HCT116 (cell line): ENCODE measurements around the gene C15orf40. TPM values are rescaled to one million over a fixed set of nuclear protein-coding genes. Genes with fewer than 3 reads are reported as not detected.

Source experiments
- ATAC-seq: fragments of 200-7000 bp; cut with Tn5 transposase; 2 replicates; pipeline ENCODE4 v1.9.1; 2020; ENCODE audit warnings: mild to moderate bottlenecking, moderate library complexity
- BruUV-seq: library from RNA; stranded (reverse); fragments of 400-500 nt; replicated peaks from 2 replicates; lab custom pipeline; 2021; lab: Mats Ljungman, UMichigan
- CTCF ChIA-PET: fragments of 300-600 bp; sonication (Branson Sonifier 250); formaldehyde crosslinking; loops from one replicate; lab custom pipeline; 2021; ENCODE audit warnings: antibody characterized with exemption; lab: Charles Lee
- POLR2A ChIA-PET: fragments of 300-600, 350-600 bp; sonication (Branson Sonifier 250); formaldehyde crosslinking; loops from one replicate; lab custom pipeline; 2021; ENCODE audit warnings: antibody characterized with exemption; lab: Charles Lee
- RAD21 ChIA-PET, 2 experiments: fragments of 300-600 bp; sonication (Branson Sonifier 250); formaldehyde crosslinking; loops; one replicate each; lab custom pipeline; 2023; ENCODE audit warnings: low total read pairs in 2 of 2; ENCODE audit not compliant: uncharacterized antibody in 2 of 2, unreplicated experiment in 2 of 2, low non-redundant PET in 1 of 2; lab: Charles Lee
- DNase-seq: peaks from one replicate; pipeline ENCODE4 v3.0.0-alpha.2; 2010; ENCODE audit warnings: low read depth, low spot score
- H2AFZ ChIP-seq: fragments of 200-600 bp; shearing (Covaris generic), sonication (generic); 2 replicates; pipeline ENCODE4 v1.6.1; 2017; ENCODE audit warnings: low read depth, mixed run types, mixed read lengths, antibody characterized with exemption, low read length; ENCODE audit not compliant: poor library complexity, severe bottlenecking
- H3K27ac ChIP-seq: 2 replicates; pipeline ENCODE4 v1.5.1; 2012; ENCODE audit warnings: low read depth, low read length
- H3K27me3 ChIP-seq: fragments of 200-600 bp; sonication (generic); 2 replicates; pipeline ENCODE4 v1.6.1; 2016; ENCODE audit warnings: mixed run types, low read length, mixed read lengths; ENCODE audit not compliant: insufficient read depth
- H3K36me3 ChIP-seq, 2 experiments: fragments of 200-500 bp in 1 of 2; fragments of 200-600 bp in 1 of 2; sonication (Bioruptor generic) in 1 of 2; sonication (generic) in 1 of 2; 2 replicates each; pipeline versions ENCODE4 v1.5.1 to v1.6.1; 2014 to 2016; ENCODE audit warnings: low read length in 2 of 2, inconsistent platforms in 1 of 2, mixed read lengths in 1 of 2, mixed run types in 1 of 2; ENCODE audit not compliant: insufficient read depth in 2 of 2, control insufficient read depth in 1 of 2
- H3K4me1 ChIP-seq, 2 experiments: fragments of 200-600 bp in 1 of 2; sonication (generic) in 1 of 2; 2 replicates each; pipeline versions ENCODE4 v1.5.1 to v1.6.1; 2012 to 2017; ENCODE audit warnings: low read length in 2 of 2, inconsistent platforms in 1 of 2, mild to moderate bottlenecking in 1 of 2, mixed read lengths in 1 of 2, mixed run types in 1 of 2, moderate library complexity in 1 of 2; ENCODE audit not compliant: insufficient read depth in 2 of 2, control insufficient read depth in 1 of 2
- H3K4me2 ChIP-seq: fragments of 200-600 bp; sonication (generic); 2 replicates; pipeline ENCODE4 v1.6.1; 2017; ENCODE audit warnings: mixed run types, low read length, mixed read lengths
- H3K4me3 ChIP-seq, 2 experiments: fragments of 200-600 bp in 1 of 2; sonication (generic) in 1 of 2; replicated peaks in 1 of 2; 2 replicates each; pipeline ENCODE4 v1.5.1; 2011 to 2016; ENCODE audit warnings: low read length in 2 of 2, control low read depth in 1 of 2, low read depth in 1 of 2, mild to moderate bottlenecking in 1 of 2, mixed read lengths in 1 of 2, mixed run types in 1 of 2
- H3K79me2 ChIP-seq: fragments of 200-600 bp; sonication (generic); 2 replicates; pipeline ENCODE4 v1.6.1; 2017; ENCODE audit warnings: mild to moderate bottlenecking, mixed run types, low read length, moderate library complexity, mixed read lengths; ENCODE audit not compliant: insufficient read depth
- H3K9ac ChIP-seq: fragments of 200-600 bp; sonication (generic); 2 replicates; pipeline ENCODE4 v1.6.1; 2016; ENCODE audit warnings: low read length, mixed read lengths
- H3K9me2 ChIP-seq: fragments of 200-600 bp; sonication (generic), shearing (Covaris generic); 2 replicates; pipeline ENCODE4 v1.6.1; 2017; ENCODE audit warnings: mixed run types, mild to moderate bottlenecking, moderate library complexity; ENCODE audit not compliant: insufficient read depth
- H3K9me3 ChIP-seq, 2 experiments: fragments of 200-500 bp in 1 of 2; fragments of 200-600 bp in 1 of 2; sonication (Bioruptor generic) in 1 of 2; sonication (generic) in 1 of 2; 2 replicates each; pipeline ENCODE4 v1.6.1; 2014 to 2017; ENCODE audit warnings: low read length in 2 of 2, mixed read lengths in 2 of 2, inconsistent platforms in 1 of 2, low read depth in 1 of 2, mild to moderate bottlenecking in 1 of 2, mixed run types in 1 of 2, moderate library complexity in 1 of 2; ENCODE audit not compliant: control insufficient read depth in 1 of 2, insufficient read depth in 1 of 2
- H4K20me1 ChIP-seq: fragments of 200-600 bp; sonication (generic), shearing (Covaris generic); 2 replicates; pipeline ENCODE4 v1.6.1; 2017; ENCODE audit warnings: mixed run types, mild to moderate bottlenecking, moderate library complexity; ENCODE audit not compliant: insufficient read depth
- ATF3 ChIP-seq: IDR thresholded peaks from 2 replicates; pipeline ENCODE4 v1.6.1; 2012
- CEBPB ChIP-seq: IDR thresholded peaks from 2 replicates; pipeline ENCODE4 v1.6.1; 2012; ENCODE audit warnings: low read depth
- CTCF ChIP-seq, 3 experiments: fragments of 200-600 bp in 1 of 3; sonication (generic) in 1 of 3; IDR thresholded peaks in 2 of 3; conservative IDR thresholded peaks in 1 of 3; 2 replicates each; pipeline ENCODE4 v1.5.1; 2012 to 2017; ENCODE audit warnings: low read depth in 2 of 3, low read length in 2 of 3, antibody characterized with exemption in 1 of 3, borderline replicate concordance in 1 of 3, control low read depth in 1 of 3, mild to moderate bottlenecking in 1 of 3, mixed read lengths in 1 of 3, mixed run types in 1 of 3, moderate library complexity in 1 of 3; ENCODE audit not compliant: insufficient read depth in 1 of 3
- EGR1 ChIP-seq: IDR thresholded peaks from 2 replicates; pipeline ENCODE4 v1.6.1; 2012; ENCODE audit warnings: low read depth
- EZH2 ChIP-seq: fragments of 200-600 bp; sonication (generic); IDR thresholded peaks from 2 replicates; pipeline ENCODE4 v1.6.1; 2017; ENCODE audit warnings: antibody characterized with exemption, mixed run types
- EZH2phosphoT487 ChIP-seq: fragments of 200-600 bp; IDR thresholded peaks from 2 replicates; pipeline ENCODE4 v1.6.1; 2018; ENCODE audit warnings: antibody characterized with exemption, borderline replicate concordance
- POLR2A ChIP-seq: IDR thresholded peaks from 2 replicates; pipeline ENCODE4 v1.7.0; 2011; ENCODE audit warnings: borderline replicate concordance; ENCODE audit not compliant: insufficient read depth, insufficient read length; ENCODE audit errors: extremely low read depth
- SP1 ChIP-seq: IDR thresholded peaks from 2 replicates; pipeline ENCODE4 v1.6.1; 2012; ENCODE audit warnings: low read depth
- SRF ChIP-seq: IDR thresholded peaks from 2 replicates; pipeline ENCODE4 v1.6.1; 2012; ENCODE audit warnings: low read depth
- TCF7L2 ChIP-seq: IDR thresholded peaks from 2 replicates; pipeline ENCODE4 v1.7.0; 2011; ENCODE audit warnings: borderline replicate concordance, inconsistent platforms; ENCODE audit not compliant: insufficient read depth, insufficient read length; ENCODE audit errors: extremely low read depth
- YY1 ChIP-seq: IDR thresholded peaks from 2 replicates; pipeline ENCODE4 v1.6.1; 2011; ENCODE audit warnings: low read length, low read depth, moderate library complexity, mild to moderate bottlenecking; ENCODE audit not compliant: insufficient replicate concordance; ENCODE audit errors: extremely low read depth
- ZFX ChIP-seq: fragments of 450-650 bp; IDR thresholded peaks from 2 replicates; pipeline ENCODE4 v1.6.1; 2017
- ZNF274 ChIP-seq: fragments of 200-500 bp; sonication (Bioruptor generic); IDR thresholded peaks from 2 replicates; pipeline ENCODE4 v1.6.1; 2014; ENCODE audit warnings: mild to moderate bottlenecking, low read depth, low read length, inconsistent platforms
- intact Hi-C: fragments of 100-400 bp; cut with micrococcal nuclease; formaldehyde crosslinking; loops from 2 replicates; pipeline ENCODE4 v1.10.0; 2022
- total RNA-seq: library from RNA; stranded (reverse); gene quantifications from one replicate; pipeline ENCODE4 v1.2.1, GENCODE V29; 2021; ENCODE audit not compliant: unreplicated experiment

C15orf40 gene
- total RNA-seq, 1 experiment from 2014 or later: 26.0 TPM

- intact Hi-C loops: no loop called here
- no peak for TF ChIP-seq CEBPB
- no peak for TF ChIP-seq SP1
- no peak for TF ChIP-seq POLR2A
- TF ChIP-seq SRF: no peak
- TF ChIP-seq ATF3: no peak
- TF ChIP-seq YY1: no peak
- TF ChIP-seq TCF7L2: no peak
- no peak for TF ChIP-seq CTCF (IDR thresholded peaks at IDR 0.05 in 2 of 3, conservative IDR thresholded peaks at IDR 0.05 in 1 of 3; ENCODE audit: borderline replicate concordance in 1 of 3, insufficient read depth in 1 of 3, low read depth in 2 of 3, low read length in 2 of 3)
- TF ChIP-seq EGR1: no peak
- TF ChIP-seq EZH2phosphoT487: no peak
- no peak for TF ChIP-seq ZNF274
- no peak for TF ChIP-seq EZH2
- no peak for TF ChIP-seq ZFX
- ChIA-PET CTCF (no interaction called here), POLR2A (no interaction called here), RAD21 (no interaction called here)
- ATAC-seq (no peak), DNase-seq (no peak)
- Histone ChIP-seq H3K9ac (no peak overlapping the region), H3K27me3 (no peaks in the 10 kb centered on the region), H3K9me3 (no peaks in the 10 kb centered on the region), H3K4me3 (no peak overlapping the region), H3K4me1 (peaks cover 4 to 17% of the 10 kb centered on the region in 2 experiments; a peak in 3 of 4 replicates), H3K27ac (no peak overlapping the region), H3K9me2 (no peaks in the 10 kb centered on the region), H4K20me1 (no peaks in the 10 kb centered on the region), H2AFZ (no peak overlapping the region), H3K36me3 (no peaks in the 10 kb centered on the region), H3K79me2 (no peaks in the 10 kb centered on the region), H3K4me2 (no peak overlapping the region)
- no TSS peak for BruUV-seq
Observed at GRCh38 chr15:82945326-82945725, 66.1 kb downstream of the C15orf40 start.
